ENCODE data around the gene CNTN1. TPM values are rescaled to one million over a fixed set of nuclear protein-coding genes. Genes with fewer than 3 reads are reported as not detected.
A peak's percentile ranks its signal among the peaks of the same experiment; 100 is the strongest.

Gene CNTN1
- total and polyA plus RNA-seq, 5 donors from 2014 or later, result not detected

DNA sequence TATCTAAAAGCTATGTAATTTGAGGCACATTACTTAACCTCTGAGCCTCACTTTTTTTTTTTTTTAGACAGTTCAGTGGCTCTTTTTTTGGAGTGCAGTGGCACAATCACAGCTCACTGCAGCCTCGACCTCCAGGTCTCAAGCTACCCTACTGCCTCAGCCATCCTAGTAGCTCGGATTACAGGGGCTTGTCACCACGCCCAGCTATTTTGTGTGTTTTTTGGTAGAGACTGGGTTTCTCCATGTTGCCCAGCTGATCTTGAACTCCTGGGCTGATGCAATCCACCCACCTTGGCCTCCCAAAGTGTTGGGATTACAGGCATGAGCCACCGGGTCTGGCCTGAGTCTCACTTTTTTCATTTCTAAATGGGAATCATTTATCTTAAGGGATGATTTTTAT is 303.9 kb downstream of the CNTN1 start:
- H3K27ac Mint-ChIP-seq, result peak overlapping the region in 1 of 3 donors; percentile 43
- ATAC-seq (ENCODE audit: low read depth in 2 of 2) (no peak), DNase-seq (no peak)
- peaks cover 0 to 4% (median 1%) of the 10 kb centered on the region in 7 donors for H3K9me3 Mint-ChIP-seq
- Histone ChIP-seq H3K27me3 (ENCODE audit: control insufficient read depth, insufficient read depth, low read length) (no peaks in the 10 kb centered on the region), H3K27ac (ENCODE audit: insufficient read depth, low read length, poor library complexity, severe bottlenecking) (no peak overlapping the region), H3K36me3 (ENCODE audit: control insufficient read depth, insufficient read depth, low read length) (no peaks in the 10 kb centered on the region), H3K9me3 (ENCODE audit: control insufficient read depth in 2 of 2, low read length in 2 of 2) (no peaks in the 10 kb centered on the region), H3K4me3 (ENCODE audit: low read depth, low read length) (no peak overlapping the region), H3K4me1 (ENCODE audit: control insufficient read depth, insufficient read depth, low read length, poor library complexity, severe bottlenecking) (no peaks in the 10 kb centered on the region)
- H3K36me3 Mint-ChIP-seq, result no peaks in the 10 kb centered on the region
- no peaks in the 10 kb centered on the region for H3K4me1 Mint-ChIP-seq
- H3K27me3 Mint-ChIP-seq, result no peaks in the 10 kb centered on the region
- no peak overlapping the region for H3K4me3 Mint-ChIP-seq

GRCh38 chr12:40999210-40999609 is 307.0 kb downstream of the CNTN1 start:
- Mint-ChIP-seq H3K4me3 (no peak overlapping the region), H3K9me3 (peaks cover 0 to 14% (median 7%) of the 10 kb centered on the region in 7 donors), H3K27me3 (no peaks in the 10 kb centered on the region), H3K4me1 (no peaks in the 10 kb centered on the region), H3K27ac (no peak overlapping the region), H3K36me3 (no peaks in the 10 kb centered on the region)
- no peaks in the 10 kb centered on the region for H3K4me1 ChIP-seq (ENCODE audit: control insufficient read depth, insufficient read depth, low read length, poor library complexity, severe bottlenecking)
- H3K4me3 ChIP-seq (ENCODE audit: low read depth, low read length), result no peak overlapping the region
- no peak overlapping the region for H3K27ac ChIP-seq (ENCODE audit: insufficient read depth, low read length, poor library complexity, severe bottlenecking)
- H3K27me3 ChIP-seq (ENCODE audit: control insufficient read depth, insufficient read depth, low read length), result no peaks in the 10 kb centered on the region
- peaks cover 0 to 1% of the 10 kb centered on the region in 2 experiments for H3K9me3 ChIP-seq (ENCODE audit: control insufficient read depth in 2 of 2, low read length in 2 of 2)
- H3K36me3 ChIP-seq (ENCODE audit: control insufficient read depth, insufficient read depth, low read length), result no peaks in the 10 kb centered on the region
- ATAC-seq (ENCODE audit: low read depth in 2 of 2) (no peak), DNase-seq (no peak)

GRCh38 chr12:41008472-41008871 is 316.2 kb downstream of the CNTN1 start:
- DNase-seq (no peak), ATAC-seq (ENCODE audit: low read depth in 2 of 2) (no peak)
- Mint-ChIP-seq H3K9me3 (peaks cover 6 to 50% (median 27%) of the 10 kb centered on the region in 7 donors), H3K27me3 (no peaks in the 10 kb centered on the region), H3K36me3 (no peaks in the 10 kb centered on the region), H3K4me1 (no peaks in the 10 kb centered on the region), H3K27ac (no peak overlapping the region), H3K4me3 (no peak overlapping the region)
- Histone ChIP-seq H3K36me3 (ENCODE audit: control insufficient read depth, insufficient read depth, low read length) (no peaks in the 10 kb centered on the region), H3K4me1 (ENCODE audit: control insufficient read depth, insufficient read depth, low read length, poor library complexity, severe bottlenecking) (no peaks in the 10 kb centered on the region), H3K9me3 (ENCODE audit: control insufficient read depth in 2 of 2, low read length in 2 of 2) (peaks cover 0 to 16% of the 10 kb centered on the region in 2 experiments), H3K27me3 (ENCODE audit: control insufficient read depth, insufficient read depth, low read length) (no peaks in the 10 kb centered on the region), H3K4me3 (ENCODE audit: low read depth, low read length) (no peak overlapping the region), H3K27ac (ENCODE audit: insufficient read depth, low read length, poor library complexity, severe bottlenecking) (no peak overlapping the region)

DNA sequence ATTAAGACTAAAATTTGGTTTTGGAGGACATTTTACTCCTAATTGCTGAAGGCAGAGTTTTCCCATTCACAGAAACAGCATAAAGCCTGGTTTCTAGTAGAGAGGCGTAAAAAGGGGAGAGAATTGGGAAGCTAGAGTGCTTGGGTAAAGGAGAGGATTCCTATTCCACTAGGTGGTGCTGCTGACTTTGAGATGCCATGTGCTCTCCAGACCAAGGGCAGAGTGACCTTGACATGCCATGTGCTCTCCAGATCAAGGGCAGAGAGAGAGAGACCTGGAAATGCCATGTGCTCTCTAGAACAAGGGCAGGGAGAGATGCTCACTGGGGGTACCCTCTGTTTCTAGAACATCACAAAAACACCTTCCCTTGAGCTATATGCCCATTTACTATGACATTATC is 319.7 kb downstream of the CNTN1 start:
- Histone ChIP-seq H3K36me3 (ENCODE audit: control insufficient read depth, insufficient read depth, low read length) (no peaks in the 10 kb centered on the region), H3K4me3 (ENCODE audit: low read depth, low read length) (no peak overlapping the region), H3K27me3 (ENCODE audit: control insufficient read depth, insufficient read depth, low read length) (no peaks in the 10 kb centered on the region), H3K4me1 (ENCODE audit: control insufficient read depth, insufficient read depth, low read length, poor library complexity, severe bottlenecking) (no peaks in the 10 kb centered on the region), H3K27ac (ENCODE audit: insufficient read depth, low read length, poor library complexity, severe bottlenecking) (no peak overlapping the region), H3K9me3 (ENCODE audit: control insufficient read depth in 2 of 2, low read length in 2 of 2) (peaks cover 0 to 12% of the 10 kb centered on the region in 2 experiments)
- DNase-seq, result no peak
- Mint-ChIP-seq H3K27ac (peak overlapping the region in 1 of 3 donors; percentile 53), H3K36me3 (no peaks in the 10 kb centered on the region), H3K4me1 (no peaks in the 10 kb centered on the region), H3K27me3 (no peaks in the 10 kb centered on the region), H3K4me3 (no peak overlapping the region), H3K9me3 (peaks cover 2 to 25% (median 11%) of the 10 kb centered on the region in 7 donors)
- no peak for ATAC-seq (ENCODE audit: low read depth in 2 of 2)

DNA sequence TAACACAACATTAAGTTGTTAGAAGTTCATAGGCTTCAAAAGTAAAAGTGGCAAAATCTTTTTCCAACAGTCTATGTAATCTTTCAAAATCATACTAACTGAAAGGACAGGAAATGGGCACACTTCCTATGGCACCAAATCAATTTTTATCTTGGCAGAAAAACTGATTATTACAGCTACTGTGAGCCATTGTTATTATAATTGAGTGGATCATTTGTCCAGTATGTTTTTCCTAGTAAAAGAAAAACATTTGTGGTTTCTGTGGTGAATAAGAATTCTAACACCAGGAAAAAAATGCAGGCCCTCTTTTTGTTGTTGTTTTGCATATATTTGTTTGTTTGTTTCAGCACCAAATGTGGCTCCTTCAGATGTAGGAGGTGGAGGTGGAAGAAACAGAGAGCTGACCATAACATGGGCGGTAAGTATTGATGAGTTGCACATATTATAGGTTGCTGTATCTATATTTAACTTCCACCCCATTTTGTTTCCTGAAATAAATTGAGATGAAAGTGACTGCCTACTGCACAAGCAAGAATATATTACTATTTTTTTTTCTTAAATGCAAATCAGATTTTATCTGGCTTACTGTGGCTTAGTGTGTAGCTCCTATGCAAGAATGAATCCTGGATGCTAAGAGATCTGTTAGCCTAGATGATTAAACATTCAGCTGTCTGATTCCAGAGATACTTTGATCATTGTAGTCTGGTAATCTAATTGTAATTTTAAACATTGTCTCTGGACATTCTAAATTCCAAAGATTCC is 321.8 kb downstream of the CNTN1 start:
- Mint-ChIP-seq H3K9me3 (peaks cover 0 to 18% (median 6%) of the 10 kb centered on the region in 7 donors), H3K27ac (no peak overlapping the region), H3K4me1 (no peaks in the 10 kb centered on the region), H3K4me3 (no peak overlapping the region), H3K36me3 (no peaks in the 10 kb centered on the region), H3K27me3 (no peaks in the 10 kb centered on the region)
- H3K36me3 ChIP-seq (ENCODE audit: control insufficient read depth, insufficient read depth, low read length), result no peaks in the 10 kb centered on the region
- ATAC-seq (ENCODE audit: low read depth in 2 of 2) (no peak), DNase-seq (no peak)
- H3K27me3 ChIP-seq (ENCODE audit: control insufficient read depth, insufficient read depth, low read length), result no peaks in the 10 kb centered on the region
- H3K4me3 ChIP-seq (ENCODE audit: low read depth, low read length), result no peak overlapping the region
- no peaks in the 10 kb centered on the region for H3K4me1 ChIP-seq (ENCODE audit: control insufficient read depth, insufficient read depth, low read length, poor library complexity, severe bottlenecking)
- peaks cover 0 to 4% of the 10 kb centered on the region in 2 experiments for H3K9me3 ChIP-seq (ENCODE audit: control insufficient read depth in 2 of 2, low read length in 2 of 2)
- no peak overlapping the region for H3K27ac ChIP-seq (ENCODE audit: insufficient read depth, low read length, poor library complexity, severe bottlenecking)

DNA sequence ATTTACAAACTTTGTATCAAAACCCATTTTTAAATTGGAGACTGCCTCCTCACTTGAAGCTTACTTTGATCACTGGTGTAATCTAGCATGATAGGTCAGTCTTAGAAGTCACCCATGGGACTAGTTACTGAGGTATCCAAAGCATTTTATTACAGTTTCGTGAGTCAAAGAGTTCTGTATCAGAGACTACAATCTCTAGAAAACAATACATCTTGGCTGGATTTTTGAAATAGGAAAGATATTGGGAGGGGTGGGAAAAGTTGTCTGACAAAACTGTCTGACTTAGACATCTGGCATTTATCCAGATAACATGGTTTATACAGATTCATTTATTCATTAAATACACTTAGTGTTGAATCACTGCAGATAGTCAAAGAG is 322.4 kb downstream of the CNTN1 start:
- Mint-ChIP-seq H3K36me3 (no peaks in the 10 kb centered on the region), H3K4me3 (no peak overlapping the region), H3K4me1 (no peaks in the 10 kb centered on the region), H3K27me3 (no peaks in the 10 kb centered on the region), H3K27ac (no peak overlapping the region), H3K9me3 (peaks cover 0 to 18% (median 6%) of the 10 kb centered on the region in 7 donors)
- no peak overlapping the region for H3K4me3 ChIP-seq (ENCODE audit: low read depth, low read length)
- no peak for ATAC-seq (ENCODE audit: low read depth in 2 of 2)
- no peak for DNase-seq
- no peak overlapping the region for H3K27ac ChIP-seq (ENCODE audit: insufficient read depth, low read length, poor library complexity, severe bottlenecking)
- no peaks in the 10 kb centered on the region for H3K36me3 ChIP-seq (ENCODE audit: control insufficient read depth, insufficient read depth, low read length)
- no peaks in the 10 kb centered on the region for H3K4me1 ChIP-seq (ENCODE audit: control insufficient read depth, insufficient read depth, low read length, poor library complexity, severe bottlenecking)
- H3K27me3 ChIP-seq (ENCODE audit: control insufficient read depth, insufficient read depth, low read length), result no peaks in the 10 kb centered on the region
- no peaks in the 10 kb centered on the region for H3K9me3 ChIP-seq (ENCODE audit: control insufficient read depth in 2 of 2, low read length in 2 of 2)

DNA sequence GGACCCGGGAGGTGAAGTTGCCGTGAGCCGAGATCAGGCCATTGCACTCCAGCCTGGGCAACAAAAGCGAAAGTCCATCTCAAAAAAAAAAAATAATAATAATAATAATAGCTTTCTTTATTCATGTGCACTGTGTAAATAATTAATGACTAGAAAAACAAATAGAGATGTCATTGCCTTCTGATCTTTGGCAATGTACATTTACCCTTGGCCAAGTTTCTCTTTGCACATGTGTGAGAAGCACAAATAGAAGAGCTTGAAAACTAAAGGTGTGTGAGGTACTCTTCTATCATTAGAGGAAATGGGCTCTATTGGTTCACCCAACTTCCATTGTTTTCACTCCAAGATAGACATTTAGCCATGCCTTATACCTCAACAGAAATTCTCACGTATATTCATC is 325.8 kb downstream of the CNTN1 start:
- H3K9me3 Mint-ChIP-seq, result peaks cover 0 to 6% (median 2%) of the 10 kb centered on the region in 7 donors
- H3K27me3 Mint-ChIP-seq, result no peaks in the 10 kb centered on the region
- no peak overlapping the region for H3K4me3 ChIP-seq (ENCODE audit: low read depth, low read length)
- ATAC-seq (ENCODE audit: low read depth in 2 of 2) (no peak), DNase-seq (no peak)
- no peaks in the 10 kb centered on the region for H3K4me1 ChIP-seq (ENCODE audit: control insufficient read depth, insufficient read depth, low read length, poor library complexity, severe bottlenecking)
- H3K4me1 Mint-ChIP-seq, result no peaks in the 10 kb centered on the region
- H3K27me3 ChIP-seq (ENCODE audit: control insufficient read depth, insufficient read depth, low read length), result no peaks in the 10 kb centered on the region
- H3K27ac Mint-ChIP-seq, result no peak overlapping the region
- H3K36me3 ChIP-seq (ENCODE audit: control insufficient read depth, insufficient read depth, low read length), result no peaks in the 10 kb centered on the region
- H3K27ac ChIP-seq (ENCODE audit: insufficient read depth, low read length, poor library complexity, severe bottlenecking), result no peak overlapping the region
- H3K4me3 Mint-ChIP-seq, result no peak overlapping the region
- no peaks in the 10 kb centered on the region for H3K9me3 ChIP-seq (ENCODE audit: control insufficient read depth in 2 of 2, low read length in 2 of 2)
- no peaks in the 10 kb centered on the region for H3K36me3 Mint-ChIP-seq

DNA sequence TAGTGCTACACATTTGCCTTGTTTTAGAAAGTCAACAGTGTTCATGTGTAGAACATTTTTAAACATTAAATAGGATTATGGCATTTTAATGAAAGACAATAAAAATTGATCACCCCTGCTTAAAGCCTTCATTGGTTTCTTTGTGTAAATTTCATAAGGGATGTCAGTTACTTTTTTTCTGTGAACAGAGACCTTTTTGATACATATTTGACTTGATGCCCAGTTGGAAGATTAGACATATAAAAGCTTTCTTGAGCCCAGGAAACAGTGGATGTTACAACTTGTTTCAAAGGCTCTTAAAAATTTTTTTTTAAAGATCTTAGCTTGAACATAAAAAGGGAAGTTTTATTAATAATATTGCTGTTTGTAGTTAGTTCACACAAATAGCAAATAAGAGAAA is 327.2 kb downstream of the CNTN1 start:
- no peaks in the 10 kb centered on the region for H3K36me3 Mint-ChIP-seq
- H3K4me3 Mint-ChIP-seq, result no peak overlapping the region
- no peaks in the 10 kb centered on the region for H3K27me3 ChIP-seq (ENCODE audit: control insufficient read depth, insufficient read depth, low read length)
- H3K27ac Mint-ChIP-seq, result no peak overlapping the region
- H3K4me1 ChIP-seq (ENCODE audit: control insufficient read depth, insufficient read depth, low read length, poor library complexity, severe bottlenecking), result no peaks in the 10 kb centered on the region
- no peaks in the 10 kb centered on the region for H3K4me1 Mint-ChIP-seq
- H3K27me3 Mint-ChIP-seq, result no peaks in the 10 kb centered on the region
- no peak overlapping the region for H3K4me3 ChIP-seq (ENCODE audit: low read depth, low read length)
- H3K9me3 Mint-ChIP-seq, result peaks cover 0 to 3% (median 0%) of the 10 kb centered on the region in 7 donors
- ATAC-seq (ENCODE audit: low read depth in 2 of 2) (no peak), DNase-seq (no peak)
- no peaks in the 10 kb centered on the region for H3K36me3 ChIP-seq (ENCODE audit: control insufficient read depth, insufficient read depth, low read length)
- H3K9me3 ChIP-seq (ENCODE audit: control insufficient read depth in 2 of 2, low read length in 2 of 2), result no peaks in the 10 kb centered on the region
- H3K27ac ChIP-seq (ENCODE audit: insufficient read depth, low read length, poor library complexity, severe bottlenecking), result no peak overlapping the region
